ENCODE results near the gene APOL2. TPM values are rescaled to one million over a fixed set of nuclear protein-coding genes. Genes with fewer than 3 reads are reported as not detected.
A peak's percentile ranks its signal among the peaks of the same experiment; 100 is the strongest.

APOL2 gene
- total RNA-seq, 1 experiment from 2014 or later: 10.0 TPM

GRCh38 chr22:36222887-36223450, 16.4 kb downstream of the APOL2 start:
- Mint-ChIP-seq H3K36me3 (ENCODE audit: insufficient read depth, unreplicated experiment) (no peaks in the 10 kb centered on the region), H3K27ac (ENCODE audit: unreplicated experiment) (no peak overlapping the region), H3K4me1 (ENCODE audit: low read depth, unreplicated experiment) (peaks cover 24% of the 10 kb centered on the region), H3K27me3 (ENCODE audit: insufficient read depth, unreplicated experiment) (peaks cover 6% of the 10 kb centered on the region), H3K4me3 (ENCODE audit: unreplicated experiment) (no peak overlapping the region), H3K9me3 (ENCODE audit: unreplicated experiment) (no peaks in the 10 kb centered on the region)
- ChIA-PET CTCF (no interaction called here), POLR2A (no interaction called here)
- DNase-seq: no peak
- no TSS peak for BruUV-seq (replicated peaks)
- no peaks in the 10 kb centered on the region for H3K9me3 ChIP-seq
- H3K4me3 ChIP-seq (ENCODE audit: low read depth, low read length): no peak overlapping the region
- TF ChIP-seq CTCF (IDR thresholded peaks at IDR 0.05; ENCODE audit: insufficient read depth in 1 of 2, low read depth in 1 of 2, low read length in 1 of 2, severe bottlenecking in 1 of 2, unreplicated experiment in 1 of 2): no peak
- intact Hi-C loops (cut with micrococcal nuclease; ENCODE audit: unreplicated experiment): loop anchor here (1.0 to 10.0 kb wide), 3 partner anchors 28 to 52 kb away; no protein-coding TSS in a partner anchor
- no peaks in the 10 kb centered on the region for H3K27me3 ChIP-seq (replicated peaks; ENCODE audit: control insufficient read depth, insufficient read depth, low read length)
- H3K4me1 ChIP-seq: no peaks in the 10 kb centered on the region
- H3K36me3 ChIP-seq (ENCODE audit: control insufficient read depth, insufficient read depth, low read length): no peaks in the 10 kb centered on the region

GRCh38 chr22:36221799-36222751, 17.3 kb downstream of the APOL2 start:
- H3K4me1 ChIP-seq: no peaks in the 10 kb centered on the region
- H3K4me1 Mint-ChIP-seq (ENCODE audit: low read depth, unreplicated experiment): peaks cover 24% of the 10 kb centered on the region
- TF ChIP-seq CTCF (IDR thresholded peaks at IDR 0.05; ENCODE audit: insufficient read depth in 1 of 2, low read depth in 1 of 2, low read length in 1 of 2, severe bottlenecking in 1 of 2, unreplicated experiment in 1 of 2): peak; percentile 64 to 92
- no peak overlapping the region for H3K4me3 Mint-ChIP-seq (ENCODE audit: unreplicated experiment)
- intact Hi-C loops (cut with micrococcal nuclease; ENCODE audit: unreplicated experiment): loop anchor here (1.0 to 10.0 kb wide), 4 partner anchors 27 to 77 kb away; no protein-coding TSS in a partner anchor
- DNase-seq: peak; percentile 53 to 68
- H3K27me3 Mint-ChIP-seq (ENCODE audit: insufficient read depth, unreplicated experiment): peaks cover 6% of the 10 kb centered on the region
- CTCF ChIA-PET: no interaction called here
- H3K27ac Mint-ChIP-seq (ENCODE audit: unreplicated experiment): no peak overlapping the region
- H3K36me3 ChIP-seq (ENCODE audit: control insufficient read depth, insufficient read depth, low read length): no peaks in the 10 kb centered on the region
- no peaks in the 10 kb centered on the region for H3K9me3 Mint-ChIP-seq (ENCODE audit: unreplicated experiment)
- H3K4me3 ChIP-seq (ENCODE audit: low read depth, low read length): no peak overlapping the region
- H3K9me3 ChIP-seq: no peaks in the 10 kb centered on the region
- H3K36me3 Mint-ChIP-seq (ENCODE audit: insufficient read depth, unreplicated experiment): no peaks in the 10 kb centered on the region
- BruUV-seq (replicated peaks): no TSS peak
- H3K27me3 ChIP-seq (replicated peaks; ENCODE audit: control insufficient read depth, insufficient read depth, low read length): no peaks in the 10 kb centered on the region
- POLR2A ChIA-PET: no interaction called here

- H3K9me3 Mint-ChIP-seq (ENCODE audit: unreplicated experiment): no peaks in the 10 kb centered on the region
- no peaks in the 10 kb centered on the region for H3K4me1 ChIP-seq
- BruUV-seq (replicated peaks): no TSS peak
- no peak overlapping the region for H3K4me3 ChIP-seq (ENCODE audit: low read depth, low read length)
- no peak overlapping the region for H3K27ac Mint-ChIP-seq (ENCODE audit: unreplicated experiment)
- CTCF ChIA-PET: interaction anchor here (0.8 to 1.2 kb wide), 2 partner anchors 26 to 48 kb away, joined by 3 read pairs; no protein-coding TSS in a partner anchor
- H3K36me3 ChIP-seq (ENCODE audit: control insufficient read depth, insufficient read depth, low read length): no peaks in the 10 kb centered on the region
- H3K4me1 Mint-ChIP-seq (ENCODE audit: low read depth, unreplicated experiment): peaks cover 24% of the 10 kb centered on the region
- no peak for TF ChIP-seq CTCF (IDR thresholded peaks at IDR 0.05; ENCODE audit: insufficient read depth in 1 of 2, low read depth in 1 of 2, low read length in 1 of 2, severe bottlenecking in 1 of 2, unreplicated experiment in 1 of 2)
- H3K27me3 ChIP-seq (replicated peaks; ENCODE audit: control insufficient read depth, insufficient read depth, low read length): no peaks in the 10 kb centered on the region
- peaks cover 7% of the 10 kb centered on the region for H3K27me3 Mint-ChIP-seq (ENCODE audit: insufficient read depth, unreplicated experiment)
- DNase-seq: no peak
- H3K9me3 ChIP-seq: no peaks in the 10 kb centered on the region
- POLR2A ChIA-PET: no interaction called here
- intact Hi-C loops (cut with micrococcal nuclease; ENCODE audit: unreplicated experiment): loop anchor here (5.0 to 10.0 kb wide), 2 partner anchors 38 to 54 kb away; no protein-coding TSS in a partner anchor
- no peak overlapping the region for H3K4me3 Mint-ChIP-seq (ENCODE audit: unreplicated experiment)
- H3K36me3 Mint-ChIP-seq (ENCODE audit: insufficient read depth, unreplicated experiment): no peaks in the 10 kb centered on the region
These were observed 18.8 kb downstream of the APOL2 start for GRCh38 chr22:36220451-36220921.
